Stimulated activated CD4-positive, alpha-beta T cell treated with anti-CD3 and anti-CD28 coated beads, Interleukin-1b, Interleukin-23, amount 100 ng/mL, for 24 hours (primary cell): ENCODE measurements around the gene MFAP5.
"Not testable (repeated sequence)": the region's sequence is repeated elsewhere in the genome, so short reads cannot be mapped to it uniquely, and the experiment has no call there.

ENCODE experiments used
- DNase-seq, 4 experiments: peaks; one replicate each; pipeline ENCODE4 v3.0.0-alpha.2; 2020; ENCODE audit warnings: low read depth in 4 of 4, low spot score in 1 of 4

MFAP5 gene

GRCh38 chr12:8629486-8630033, 33.1 kb downstream of the MFAP5 start:
- DNase-seq, result no peak

GRCh38 chr12:8628731-8629130, 33.9 kb downstream of the MFAP5 start:
- no peak for DNase-seq

GRCh38 chr12:8624750-8625149, 37.9 kb downstream of the MFAP5 start:
- not testable (repeated sequence) for DNase-seq

DNA sequence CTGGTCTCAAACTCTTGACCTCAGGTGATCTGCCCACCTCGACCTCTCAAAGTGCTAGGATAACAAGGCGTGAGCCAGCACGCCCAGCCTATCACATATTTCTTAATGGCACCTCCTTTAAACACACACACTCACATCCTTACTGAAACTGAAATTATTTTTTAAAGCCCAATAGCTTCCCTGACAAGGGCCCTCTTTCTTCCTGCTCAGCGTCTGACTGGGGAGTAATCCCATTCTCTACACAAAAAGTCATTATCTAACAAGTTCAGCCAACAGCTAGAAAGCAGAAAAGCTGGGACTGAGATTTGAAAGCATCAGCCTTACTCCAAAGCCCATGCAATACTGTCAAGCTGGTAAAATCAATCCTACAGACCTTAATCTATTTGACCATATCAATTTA, 40.0 kb downstream of the MFAP5 start:
- no peak for DNase-seq

DNA sequence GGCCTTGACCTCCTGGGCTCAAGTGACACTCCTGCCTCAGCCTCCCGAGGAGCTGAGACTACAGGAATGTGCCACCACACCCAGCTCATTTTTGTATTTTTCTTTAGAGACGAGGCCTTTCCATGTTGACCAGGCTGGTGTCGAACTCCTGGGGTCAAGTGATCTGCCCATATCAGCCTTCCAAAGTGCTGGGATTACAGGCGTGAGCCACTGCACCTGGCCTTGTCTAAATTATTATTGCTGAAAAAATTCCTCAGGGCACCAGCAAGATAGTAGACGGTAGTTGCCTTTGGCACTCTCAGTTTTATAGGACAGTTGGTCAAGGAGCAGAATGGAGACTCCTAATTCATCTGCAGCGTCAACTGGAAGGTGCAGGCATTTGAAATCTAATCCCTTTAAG, 47.4 kb downstream of the MFAP5 start:
- no peak for DNase-seq

DNA sequence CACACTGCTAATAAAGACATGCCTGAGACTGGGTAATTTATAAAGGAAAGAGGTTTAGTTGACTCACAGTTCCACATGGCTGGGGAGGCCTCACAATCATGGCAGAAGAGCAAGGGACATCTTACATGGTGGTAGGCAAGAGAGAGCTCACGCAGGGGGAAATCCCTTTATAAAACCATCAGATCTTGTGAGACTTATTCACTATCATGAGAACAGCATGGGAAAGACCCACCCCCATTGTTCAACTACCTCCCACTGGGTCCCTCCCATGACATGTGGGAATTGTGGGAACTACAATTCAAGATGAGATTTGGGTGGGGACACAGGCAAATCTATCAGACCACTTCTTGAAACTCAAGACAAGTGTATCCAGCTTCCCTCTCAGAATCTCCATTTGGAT, 48.7 kb downstream of the MFAP5 start:
- not testable (repeated sequence) for DNase-seq

DNA sequence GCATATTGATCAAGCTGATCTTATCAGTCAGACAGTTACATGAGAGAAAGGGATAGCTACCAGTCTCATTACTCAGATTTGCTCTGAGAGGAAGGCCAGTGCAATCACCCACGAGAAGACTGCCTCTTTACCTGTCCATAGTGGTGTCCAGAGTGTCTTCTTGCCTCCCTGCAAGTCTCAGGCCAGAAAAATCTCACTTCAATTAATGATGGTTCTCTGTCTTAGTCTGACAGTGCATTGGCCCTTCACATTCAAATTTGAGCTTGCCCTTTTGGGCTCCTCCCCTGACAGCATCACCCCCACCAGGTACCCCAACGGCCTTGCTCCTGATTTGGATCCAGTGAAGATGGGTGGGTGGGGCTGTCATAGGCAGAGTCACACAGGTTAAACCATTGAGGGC, 50.0 kb downstream of the MFAP5 start, which contains the start of gene AICDA:
Gene AICDA (minus strand): TSS at position 231 of the 400 bp plus-strand sequence. CDS start 92 bp downstream, at position 139.
- DNase-seq, result no peak

DNA sequence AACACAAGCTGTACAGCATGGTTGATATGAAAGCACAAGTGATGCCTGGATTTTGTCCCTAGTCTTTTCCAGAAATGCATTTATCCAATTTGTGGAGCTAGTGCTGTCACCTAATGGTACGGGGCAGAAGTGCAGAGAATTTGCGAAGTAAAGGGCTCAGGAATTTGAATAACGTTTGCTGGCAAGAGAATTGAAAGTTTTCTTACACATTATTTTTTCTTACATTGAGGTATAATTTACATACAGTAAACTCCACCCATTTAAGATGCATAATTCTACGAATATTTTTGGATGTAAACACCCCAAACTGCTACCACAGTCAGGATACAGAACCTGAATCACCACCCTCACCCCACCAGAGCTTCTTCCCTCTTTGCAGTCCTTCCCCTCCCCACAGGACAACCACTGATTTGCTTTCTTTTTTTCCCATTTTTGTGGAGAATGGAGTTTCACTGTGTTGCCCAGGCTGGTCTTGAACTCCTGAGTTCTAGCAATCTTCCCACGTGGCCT, 53.5 kb downstream of the MFAP5 start:
- DNase-seq, result no peak

DNA sequence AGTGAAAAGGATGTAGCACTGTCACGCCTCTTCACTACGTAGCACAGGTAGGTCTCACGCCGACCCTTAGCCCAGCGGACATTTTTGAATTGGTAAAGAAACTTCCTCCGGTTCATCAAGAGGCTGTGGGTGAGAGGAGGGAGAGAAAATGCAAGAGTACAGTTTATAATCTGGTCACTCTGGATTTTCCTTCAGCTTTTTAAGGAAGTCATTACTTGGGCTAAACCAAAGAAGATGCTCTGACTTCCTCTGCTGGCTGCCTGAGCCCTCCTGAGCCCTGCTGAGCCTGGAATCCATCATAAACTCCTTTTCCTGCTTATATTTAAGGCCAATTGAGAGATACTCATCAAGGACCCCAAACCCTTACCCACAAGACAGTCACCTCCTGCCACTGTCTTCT, 55.7 kb downstream of the MFAP5 start:
- no peak for DNase-seq

- DNase-seq, result no peak
Measured at GRCh38 chr12:8605057-8605456, 57.6 kb downstream of the MFAP5 start.

GRCh38 chr12:8603856-8604255, 58.8 kb downstream of the MFAP5 start:
- DNase-seq, result no peak

DNA sequence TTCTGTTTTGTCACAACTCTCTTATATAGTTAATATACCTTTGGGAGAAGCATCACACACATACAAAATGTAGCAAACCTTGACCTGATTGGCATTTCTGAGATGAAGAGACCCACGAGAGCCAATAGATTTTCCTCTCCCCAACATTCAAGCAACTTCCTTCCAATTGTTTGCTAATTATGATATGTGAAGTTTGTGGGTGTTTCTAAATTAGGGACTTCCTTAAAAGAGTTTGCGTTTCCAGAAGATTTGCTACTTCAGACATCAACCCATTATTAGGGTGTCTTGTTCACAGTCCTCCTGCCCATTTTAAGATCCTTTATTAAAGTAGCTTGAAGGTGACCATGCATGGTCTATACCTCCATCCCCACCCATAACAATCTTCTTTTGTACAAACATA, 59.3 kb downstream of the MFAP5 start:
- no peak for DNase-seq

- no peak for DNase-seq
Measured at GRCh38 chr12:8596561-8596960, 66.1 kb downstream of the MFAP5 start.
